HG03108 (cell line): Measurements from ENCODE around the gene RNF157.

Experiments
- ATAC-seq: cut with Tn5 transposase; IDR thresholded peaks from one replicate; pipeline ENCODE4 v1.9.1; 2021; ENCODE audit warnings: moderate library complexity; ENCODE audit not compliant: unreplicated experiment

The RNF157 gene

GRCh38 chr17:76131692-76132573, 108.4 kb downstream of the RNF157 start:
- ATAC-seq: no peak

- no peak for ATAC-seq
Observed at GRCh38 chr17:76131051-76131691, 109.1 kb downstream of the RNF157 start.

GRCh38 chr17:76130473-76130872, 109.8 kb downstream of the RNF157 start:
- no peak for ATAC-seq

- ATAC-seq: no peak
Observed at GRCh38 chr17:76125922-76126321, 114.4 kb downstream of the RNF157 start.

GRCh38 chr17:76125391-76125675, 115.0 kb downstream of the RNF157 start:
- no peak for ATAC-seq

GRCh38 chr17:76124582-76125390, 115.5 kb downstream of the RNF157 start:
- ATAC-seq: no peak

- ATAC-seq: no peak
Observed at GRCh38 chr17:76123749-76124581, 116.3 kb downstream of the RNF157 start.

- ATAC-seq: no peak
Observed at GRCh38 chr17:76123191-76123499, 117.1 kb downstream of the RNF157 start.

GRCh38 chr17:76122431-76123190, 117.7 kb downstream of the RNF157 start:
- no peak for ATAC-seq

- ATAC-seq: no peak
Observed at GRCh38 chr17:76121932-76122430, 118.3 kb downstream of the RNF157 start.

GRCh38 chr17:76120658-76121008, 119.7 kb downstream of the RNF157 start:
- no peak for ATAC-seq

GRCh38 chr17:76119409-76120371, 120.6 kb downstream of the RNF157 start:
- no peak for ATAC-seq

GRCh38 chr17:76115138-76115754, 125.0 kb downstream of the RNF157 start:
- ATAC-seq: no peak

- ATAC-seq: no peak
Observed at GRCh38 chr17:76111956-76112355, 128.3 kb downstream of the RNF157 start.

- no peak for ATAC-seq
Observed at GRCh38 chr17:76107509-76107908, 132.8 kb downstream of the RNF157 start.

GRCh38 chr17:76106703-76107102, 133.6 kb downstream of the RNF157 start:
- no peak for ATAC-seq

- ATAC-seq: no peak
Observed at GRCh38 chr17:76104896-76105231, 135.4 kb downstream of the RNF157 start.

- ATAC-seq: no peak
Observed at GRCh38 chr17:76104140-76104895, 136.0 kb downstream of the RNF157 start.
